ENCODE results near the gene DCTN2. TPM values are rescaled to one million over a fixed set of nuclear protein-coding genes. Genes with fewer than 3 reads are reported as not detected.

Gene DCTN2
- total and polyA plus RNA-seq, 7 donors = 118 to 204 (median 142) TPM

- intact Hi-C loops (cut with DNase I) = no loop called here
- no peak for DNase-seq
- Histone ChIP-seq H3K36me3 (no peaks in the 10 kb centered on the region), H3K4me3 (peak overlapping the region in 3 of 4 donors; percentile 20 to 50 (median 48)), H3K9me3 (no peaks in the 10 kb centered on the region), H3K27ac (no peak overlapping the region), H3K4me1 (peaks cover 0 to 21% (median 17%) of the 10 kb centered on the region in 4 donors), H3K27me3 (peaks cover 5 to 23% (median 22%) of the 10 kb centered on the region in 3 donors)
- 70 to 74% methylated on average over 7 of the region's 7 CpGs for WGBS, 2 donors
- TF ChIP-seq POLR2A (IDR thresholded peaks at IDR 0.05) = no peak
- no peak for TF ChIP-seq EP300 (IDR thresholded peaks at IDR 0.05)
- no peak for TF ChIP-seq POLR2AphosphoS5 (IDR thresholded peaks at IDR 0.05)
- no peak for TF ChIP-seq CTCF (IDR thresholded peaks at IDR 0.05)
These were observed 3.9 kb upstream of the DCTN2 start for GRCh38 chr12:57550641-57551549.

- peak within 1 kb of the TSS; percentile 20 to 50 (median 44) for H3K4me3 ChIP-seq
- no peaks in the 10 kb centered on the region for H3K36me3 ChIP-seq
- intact Hi-C loops (cut with DNase I) = loop anchor here (5.0 kb wide), 1 partner anchor 57 kb away; no protein-coding TSS in a partner anchor
- no peak within 1 kb of the TSS for H3K27ac ChIP-seq
- peaks cover 5 to 23% (median 22%) of the 10 kb centered on the region in 3 donors for H3K27me3 ChIP-seq
- H3K9me3 ChIP-seq = no peaks in the 10 kb centered on the region
- WGBS, 2 donors = 5 to 6% methylated on average over 52 of the region's 52 CpGs
- TF ChIP-seq POLR2AphosphoS5 (IDR thresholded peaks at IDR 0.05) = peak in 2 of 4 donors; percentile 30 to 36
- no peak for TF ChIP-seq CTCF (IDR thresholded peaks at IDR 0.05)
- TF ChIP-seq POLR2A (IDR thresholded peaks at IDR 0.05) = no peak
- no peak for TF ChIP-seq EP300 (IDR thresholded peaks at IDR 0.05)
- no peak for DNase-seq
- peaks cover 0 to 29% (median 25%) of the 10 kb centered on the region in 4 donors for H3K4me1 ChIP-seq
These were observed 3.1 kb upstream of the DCTN2 start, which contains the start of gene KIF5A for GRCh38 chr12:57549909-57550640. Gene KIF5A (plus strand): TSS chr12:57550044. CDS start chr12:57550272, 228 bp downstream.

- Histone ChIP-seq H3K4me1 (peaks cover 0 to 36% (median 30%) of the 10 kb centered on the region in 4 donors), H3K36me3 (no peaks in the 10 kb centered on the region), H3K4me3 (peak overlapping the region; percentile 20 to 50 (median 44)), H3K27me3 (peaks cover 5 to 23% (median 22%) of the 10 kb centered on the region in 3 donors), H3K9me3 (no peaks in the 10 kb centered on the region), H3K27ac (no peak overlapping the region)
- intact Hi-C loops (cut with DNase I) = loop anchor here (5.0 kb wide), 1 partner anchor 58 kb away; no protein-coding TSS in a partner anchor
- no peak for DNase-seq
- WGBS, 2 donors = 29 to 39% methylated on average over 13 of the region's 13 CpGs
- TF ChIP-seq POLR2A (IDR thresholded peaks at IDR 0.05) (no peak), CTCF (IDR thresholded peaks at IDR 0.05) (no peak)
These were observed 2.4 kb upstream of the DCTN2 start for GRCh38 chr12:57549203-57549908.

GRCh38 chr12:57548488-57548887 is 1.5 kb upstream of the DCTN2 start:
- Histone ChIP-seq H3K27me3 (peaks cover 5 to 23% (median 22%) of the 10 kb centered on the region in 3 donors), H3K36me3 (no peaks in the 10 kb centered on the region), H3K4me1 (peaks cover 0 to 39% (median 32%) of the 10 kb centered on the region in 4 donors), H3K9me3 (no peaks in the 10 kb centered on the region), H3K4me3 (no peak overlapping the region), H3K27ac (no peak overlapping the region)
- no peak for DNase-seq
- WGBS, 2 donors = 30 to 62% methylated on average over 2 of the region's 2 CpGs
- intact Hi-C loops (cut with DNase I) = loop anchor here (5.0 kb wide), 1 partner anchor 59 kb away; no protein-coding TSS in a partner anchor
- TF ChIP-seq POLR2A (IDR thresholded peaks at IDR 0.05) = no peak
- no peak for TF ChIP-seq CTCF (IDR thresholded peaks at IDR 0.05)
- no peak for TF ChIP-seq POLR2AphosphoS5 (IDR thresholded peaks at IDR 0.05)
- TF ChIP-seq EP300 (IDR thresholded peaks at IDR 0.05) = no peak
